Neuron (in vitro differentiated cells): ENCODE measurements around the gene ADAM23.

ENCODE experiments used
- H2AFZ ChIP-seq: one replicate; pipeline ENCODE4 v1.6.1; 2013; ENCODE audit warnings: low read depth, mild to moderate bottlenecking, inconsistent platforms, low read length, moderate library complexity
- H3K27me3 ChIP-seq: one replicate; pipeline ENCODE4 v1.6.1; 2013; ENCODE audit warnings: low read length; ENCODE audit not compliant: insufficient read depth
- H3K36me3 ChIP-seq: one replicate; pipeline ENCODE4 v1.6.1; 2013; ENCODE audit warnings: low read length; ENCODE audit not compliant: insufficient read depth
- H3K4me1 ChIP-seq: one replicate; pipeline ENCODE4 v1.6.1; 2013; ENCODE audit warnings: low read length; ENCODE audit not compliant: insufficient read depth
- H3K4me3 ChIP-seq: 2 replicates; pipeline ENCODE4 v1.5.1; 2013; ENCODE audit warnings: mild to moderate bottlenecking, low read length, moderate library complexity
- H3K9me3 ChIP-seq: one replicate; pipeline ENCODE4 v1.6.1; 2013; ENCODE audit warnings: low read length

The ADAM23 gene

GRCh38 chr2:206457188-206457634 lies 13.9 kb downstream of the ADAM23 start:
- H3K4me3 ChIP-seq: no peak overlapping the region
- H2AFZ ChIP-seq: no peak overlapping the region
- no peaks in the 10 kb centered on the region for H3K9me3 ChIP-seq
- no peaks in the 10 kb centered on the region for H3K27me3 ChIP-seq
- peaks cover 3% of the 10 kb centered on the region for H3K4me1 ChIP-seq
- no peaks in the 10 kb centered on the region for H3K36me3 ChIP-seq

- Histone ChIP-seq H3K4me1 (peaks cover 3% of the 10 kb centered on the region), H2AFZ (no peak overlapping the region), H3K9me3 (no peaks in the 10 kb centered on the region), H3K36me3 (no peaks in the 10 kb centered on the region), H3K27me3 (no peaks in the 10 kb centered on the region), H3K4me3 (no peak overlapping the region)
Measured at GRCh38 chr2:206462240-206462854, 19.0 kb downstream of the ADAM23 start.

GRCh38 chr2:206463685-206464084 lies 20.4 kb downstream of the ADAM23 start:
- Histone ChIP-seq H3K36me3 (no peaks in the 10 kb centered on the region), H3K4me1 (no peaks in the 10 kb centered on the region), H2AFZ (no peak overlapping the region), H3K27me3 (no peaks in the 10 kb centered on the region), H3K9me3 (no peaks in the 10 kb centered on the region), H3K4me3 (no peak overlapping the region)

GRCh38 chr2:206464597-206464996 lies 21.3 kb downstream of the ADAM23 start:
- no peak overlapping the region for H3K4me3 ChIP-seq
- no peaks in the 10 kb centered on the region for H3K9me3 ChIP-seq
- no peak overlapping the region for H2AFZ ChIP-seq
- H3K36me3 ChIP-seq: no peaks in the 10 kb centered on the region
- H3K27me3 ChIP-seq: no peaks in the 10 kb centered on the region
- no peaks in the 10 kb centered on the region for H3K4me1 ChIP-seq

- Histone ChIP-seq H3K4me3 (no peak overlapping the region), H3K9me3 (no peaks in the 10 kb centered on the region), H3K27me3 (no peaks in the 10 kb centered on the region), H2AFZ (no peak overlapping the region), H3K36me3 (no peaks in the 10 kb centered on the region), H3K4me1 (no peaks in the 10 kb centered on the region)
Measured at GRCh38 chr2:206471524-206472062, 28.3 kb downstream of the ADAM23 start.

GRCh38 chr2:206472094-206472493 lies 28.8 kb downstream of the ADAM23 start:
- H3K9me3 ChIP-seq: no peaks in the 10 kb centered on the region
- H3K27me3 ChIP-seq: no peaks in the 10 kb centered on the region
- no peaks in the 10 kb centered on the region for H3K36me3 ChIP-seq
- H3K4me3 ChIP-seq: no peak overlapping the region
- no peak overlapping the region for H2AFZ ChIP-seq
- H3K4me1 ChIP-seq: no peaks in the 10 kb centered on the region

GRCh38 chr2:206474099-206474498 lies 30.8 kb downstream of the ADAM23 start:
- no peak overlapping the region for H2AFZ ChIP-seq

GRCh38 chr2:206477296-206477695 lies 34.0 kb downstream of the ADAM23 start:
- Histone ChIP-seq H3K4me1 (no peaks in the 10 kb centered on the region), H3K27me3 (no peaks in the 10 kb centered on the region), H3K36me3 (no peaks in the 10 kb centered on the region), H2AFZ (no peak overlapping the region), H3K9me3 (no peaks in the 10 kb centered on the region), H3K4me3 (no peak overlapping the region)

More at GRCh38 chr2:206474099-206474498, 30.8 kb downstream of the ADAM23 start:
- Histone ChIP-seq H3K4me1 (no peaks in the 10 kb centered on the region), H3K27me3 (no peaks in the 10 kb centered on the region), H3K4me3 (no peak overlapping the region), H3K36me3 (no peaks in the 10 kb centered on the region), H3K9me3 (no peaks in the 10 kb centered on the region)

GRCh38 chr2:206478340-206478739 lies 35.0 kb downstream of the ADAM23 start:
- Histone ChIP-seq H3K4me1 (no peaks in the 10 kb centered on the region), H3K27me3 (no peaks in the 10 kb centered on the region), H3K4me3 (no peak overlapping the region), H3K36me3 (no peaks in the 10 kb centered on the region), H2AFZ (no peak overlapping the region), H3K9me3 (no peaks in the 10 kb centered on the region)

GRCh38 chr2:206480161-206480560 lies 36.8 kb downstream of the ADAM23 start:
- H3K27me3 ChIP-seq: no peaks in the 10 kb centered on the region
- no peak overlapping the region for H2AFZ ChIP-seq
- no peak overlapping the region for H3K4me3 ChIP-seq
- H3K36me3 ChIP-seq: no peaks in the 10 kb centered on the region
- no peaks in the 10 kb centered on the region for H3K4me1 ChIP-seq
- peaks cover 3% of the 10 kb centered on the region for H3K9me3 ChIP-seq

GRCh38 chr2:206480620-206481019 lies 37.3 kb downstream of the ADAM23 start:
- H3K9me3 ChIP-seq: peaks cover 6% of the 10 kb centered on the region
- no peaks in the 10 kb centered on the region for H3K4me1 ChIP-seq
- H3K27me3 ChIP-seq: no peaks in the 10 kb centered on the region
- no peaks in the 10 kb centered on the region for H3K36me3 ChIP-seq
- no peak overlapping the region for H3K4me3 ChIP-seq
- H2AFZ ChIP-seq: no peak overlapping the region

- Histone ChIP-seq H3K4me1 (no peaks in the 10 kb centered on the region), H2AFZ (no peak overlapping the region), H3K27me3 (no peaks in the 10 kb centered on the region), H3K9me3 (peaks cover 6% of the 10 kb centered on the region), H3K4me3 (no peak overlapping the region), H3K36me3 (no peaks in the 10 kb centered on the region)
Measured at GRCh38 chr2:206481056-206481455, 37.7 kb downstream of the ADAM23 start.

- no peaks in the 10 kb centered on the region for H3K36me3 ChIP-seq
- peaks cover 6% of the 10 kb centered on the region for H3K9me3 ChIP-seq
- no peaks in the 10 kb centered on the region for H3K4me1 ChIP-seq
- no peak overlapping the region for H3K4me3 ChIP-seq
- H3K27me3 ChIP-seq: no peaks in the 10 kb centered on the region
- H2AFZ ChIP-seq: no peak overlapping the region
Measured at GRCh38 chr2:206482123-206482522, 38.8 kb downstream of the ADAM23 start.

- no peak overlapping the region for H2AFZ ChIP-seq
- H3K27me3 ChIP-seq: no peaks in the 10 kb centered on the region
- no peak overlapping the region for H3K4me3 ChIP-seq
- no peaks in the 10 kb centered on the region for H3K36me3 ChIP-seq
- H3K9me3 ChIP-seq: peaks cover 6% of the 10 kb centered on the region
- no peaks in the 10 kb centered on the region for H3K4me1 ChIP-seq
Measured at GRCh38 chr2:206482633-206483032, 39.3 kb downstream of the ADAM23 start.
